GM12892 (cell line): ENCODE measurements around the gene HIVEP3.

Experiments used
- POLR2A ChIP-seq: IDR thresholded peaks from 2 replicates; pipeline ENCODE4 v1.6.1; 2011; ENCODE audit warnings: low read depth, low read length, control low read depth
- POLR2AphosphoS5 ChIP-seq: IDR thresholded peaks from 2 replicates; pipeline ENCODE4 v1.6.1; 2011; ENCODE audit warnings: low read depth, low read length, control low read depth

DNA sequence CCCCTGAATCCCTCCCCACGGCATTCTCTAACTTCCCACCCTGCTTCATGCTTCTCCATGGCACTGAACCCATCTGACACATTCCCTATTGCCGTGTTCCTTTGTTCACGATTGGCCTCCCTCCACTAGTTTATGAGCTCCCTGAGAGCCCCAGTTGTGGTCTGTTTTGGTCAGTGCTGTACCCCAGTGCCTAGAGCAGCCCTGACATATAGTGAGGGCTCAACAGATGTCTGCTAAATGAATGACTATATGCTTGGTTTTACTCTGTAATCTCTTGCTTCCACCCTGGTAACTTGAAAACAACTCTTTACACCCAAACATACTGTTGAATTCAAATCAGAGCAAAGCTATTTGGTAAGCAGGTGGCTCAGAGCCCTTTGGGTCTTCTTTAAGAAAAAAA is 263.1 kb downstream of the HIVEP3 start:
- no peak for TF ChIP-seq POLR2AphosphoS5
- TF ChIP-seq POLR2A, result no peak
